GM06990 (cell line): Measurements from ENCODE around the gene MAPK12.

Experiments
- DNase-seq: peaks from one replicate; pipeline ENCODE4 v3.0.0-alpha.2; 2011; ENCODE audit not compliant: insufficient read length; ENCODE audit errors: extremely low read depth
- H3K27me3 ChIP-seq: replicated peaks from 2 replicates; pipeline ENCODE4 v1.6.0; 2011; ENCODE audit warnings: low read length; ENCODE audit not compliant: control insufficient read depth, insufficient read depth
- H3K36me3 ChIP-seq: 2 replicates; pipeline ENCODE4 v1.5.1; 2011; ENCODE audit warnings: low read length; ENCODE audit not compliant: control insufficient read depth, insufficient read depth
- H3K4me3 ChIP-seq: replicated peaks from 2 replicates; pipeline ENCODE4 v1.5.1; 2011; ENCODE audit warnings: low read depth, mild to moderate bottlenecking, control low read depth, low read length
- TF ChIP-seq, protein P1 (sequence below): IDR thresholded peaks from 2 replicates; pipeline ENCODE4 v1.5.1; 2011; ENCODE audit warnings: low read length, control low read depth, mild to moderate bottlenecking, inconsistent platforms; ENCODE audit not compliant: insufficient read depth, poor library complexity, severe bottlenecking

The MAPK12 gene

DNA sequence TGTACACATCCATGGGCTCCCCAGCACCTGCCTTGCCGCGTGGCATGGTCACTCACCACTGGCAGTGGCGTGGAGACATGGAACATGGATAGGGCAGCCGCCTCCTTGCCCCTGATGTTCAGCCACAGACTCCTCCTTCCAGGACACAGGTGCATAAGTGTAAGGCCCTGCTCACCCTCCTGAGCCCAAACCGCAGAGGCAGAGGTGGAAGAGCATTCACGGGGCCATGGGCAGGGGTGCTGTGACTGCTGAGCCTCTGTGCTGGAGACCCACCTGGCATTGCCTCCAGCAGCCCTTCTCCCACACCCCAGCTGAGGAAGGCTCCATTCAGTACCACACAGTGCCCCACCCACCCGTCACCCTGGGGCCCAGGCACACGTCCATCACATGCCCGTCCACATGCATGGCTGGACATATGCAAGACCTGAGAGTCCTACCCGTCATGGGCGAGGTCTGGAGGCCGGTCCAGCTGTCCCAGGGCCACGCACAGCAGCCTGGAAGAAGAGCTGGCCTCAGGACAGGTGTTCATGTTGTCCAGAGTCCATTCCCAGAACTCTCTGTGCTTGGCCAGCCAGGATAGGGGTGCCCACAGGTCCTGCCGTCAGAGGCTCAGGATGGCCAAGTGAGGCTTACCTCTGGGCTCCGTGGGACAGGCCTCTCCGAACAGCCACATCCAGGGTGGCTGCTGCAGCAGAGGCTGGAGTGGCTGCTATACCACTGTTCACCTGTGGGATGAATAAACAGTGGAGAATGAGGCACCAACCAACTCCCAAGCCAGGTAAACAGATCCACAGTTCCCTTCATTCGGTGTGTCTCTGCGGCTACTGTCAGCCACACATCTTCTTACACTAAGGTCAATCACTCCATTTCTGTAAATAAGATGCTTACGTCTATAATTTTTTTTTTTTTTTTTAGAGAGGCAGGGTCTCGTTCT, 15.0 kb downstream of the MAPK12 start:
- Histone ChIP-seq H3K36me3 (peaks cover 19% of the 10 kb centered on the region), H3K4me3 (no peak overlapping the region; the same call in 1 of the 2 replicates), H3K27me3 (no peaks in the 10 kb centered on the region)
- no peak for DNase-seq
- TF ChIP-seq, protein P1, sequence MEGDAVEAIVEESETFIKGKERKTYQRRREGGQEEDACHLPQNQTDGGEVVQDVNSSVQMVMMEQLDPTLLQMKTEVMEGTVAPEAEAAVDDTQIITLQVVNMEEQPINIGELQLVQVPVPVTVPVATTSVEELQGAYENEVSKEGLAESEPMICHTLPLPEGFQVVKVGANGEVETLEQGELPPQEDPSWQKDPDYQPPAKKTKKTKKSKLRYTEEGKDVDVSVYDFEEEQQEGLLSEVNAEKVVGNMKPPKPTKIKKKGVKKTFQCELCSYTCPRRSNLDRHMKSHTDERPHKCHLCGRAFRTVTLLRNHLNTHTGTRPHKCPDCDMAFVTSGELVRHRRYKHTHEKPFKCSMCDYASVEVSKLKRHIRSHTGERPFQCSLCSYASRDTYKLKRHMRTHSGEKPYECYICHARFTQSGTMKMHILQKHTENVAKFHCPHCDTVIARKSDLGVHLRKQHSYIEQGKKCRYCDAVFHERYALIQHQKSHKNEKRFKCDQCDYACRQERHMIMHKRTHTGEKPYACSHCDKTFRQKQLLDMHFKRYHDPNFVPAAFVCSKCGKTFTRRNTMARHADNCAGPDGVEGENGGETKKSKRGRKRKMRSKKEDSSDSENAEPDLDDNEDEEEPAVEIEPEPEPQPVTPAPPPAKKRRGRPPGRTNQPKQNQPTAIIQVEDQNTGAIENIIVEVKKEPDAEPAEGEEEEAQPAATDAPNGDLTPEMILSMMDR = no peak

DNA sequence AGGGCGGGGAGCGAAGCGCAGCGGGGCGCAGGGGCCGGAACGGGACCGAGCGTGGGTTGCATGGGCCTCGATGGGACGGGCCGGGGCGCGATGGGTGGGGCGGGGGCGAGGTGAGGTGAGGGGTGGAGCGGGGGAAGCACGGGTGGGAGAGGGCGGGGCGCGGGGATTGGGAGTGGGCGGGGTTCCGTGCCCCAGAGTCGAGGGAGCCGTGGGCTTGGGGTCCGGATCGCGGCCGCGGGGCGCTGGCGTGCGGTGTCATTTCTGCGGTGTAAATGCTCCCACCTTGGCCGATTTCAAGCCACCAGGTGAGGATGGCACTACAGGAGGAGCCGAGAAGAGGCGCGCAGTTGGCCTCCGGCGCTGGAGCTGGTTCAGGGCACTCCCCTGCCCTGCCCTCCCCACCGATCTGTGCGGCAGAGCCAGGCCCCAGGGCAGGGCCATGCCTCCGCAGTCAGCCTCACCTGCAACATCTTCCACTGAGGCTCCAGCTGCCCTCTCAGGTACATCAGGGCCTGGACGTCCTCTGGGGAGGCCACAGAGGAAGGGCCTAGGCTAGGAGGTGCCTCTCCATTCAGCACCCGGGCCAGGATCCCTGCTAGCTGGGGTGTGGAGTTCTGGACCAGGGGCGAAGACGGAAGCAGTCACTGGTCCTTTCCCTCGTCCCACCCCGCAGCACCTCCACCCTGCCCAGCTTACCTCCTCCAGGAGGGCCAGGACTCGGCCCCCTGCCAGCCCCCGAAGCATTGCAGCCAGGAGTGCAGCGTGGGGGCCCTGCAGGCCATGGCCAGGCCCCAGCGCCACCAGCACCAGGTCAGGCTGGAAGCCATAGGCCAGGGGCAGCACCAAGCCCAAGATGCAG, 16.0 kb downstream of the MAPK12 start:
- peak overlapping the region; percentile 96 for H3K4me3 ChIP-seq
- DNase-seq = no peak
- TF ChIP-seq, protein P1 = no peak
- H3K36me3 ChIP-seq = peaks cover 19% of the 10 kb centered on the region
- no peaks in the 10 kb centered on the region for H3K27me3 ChIP-seq

DNA sequence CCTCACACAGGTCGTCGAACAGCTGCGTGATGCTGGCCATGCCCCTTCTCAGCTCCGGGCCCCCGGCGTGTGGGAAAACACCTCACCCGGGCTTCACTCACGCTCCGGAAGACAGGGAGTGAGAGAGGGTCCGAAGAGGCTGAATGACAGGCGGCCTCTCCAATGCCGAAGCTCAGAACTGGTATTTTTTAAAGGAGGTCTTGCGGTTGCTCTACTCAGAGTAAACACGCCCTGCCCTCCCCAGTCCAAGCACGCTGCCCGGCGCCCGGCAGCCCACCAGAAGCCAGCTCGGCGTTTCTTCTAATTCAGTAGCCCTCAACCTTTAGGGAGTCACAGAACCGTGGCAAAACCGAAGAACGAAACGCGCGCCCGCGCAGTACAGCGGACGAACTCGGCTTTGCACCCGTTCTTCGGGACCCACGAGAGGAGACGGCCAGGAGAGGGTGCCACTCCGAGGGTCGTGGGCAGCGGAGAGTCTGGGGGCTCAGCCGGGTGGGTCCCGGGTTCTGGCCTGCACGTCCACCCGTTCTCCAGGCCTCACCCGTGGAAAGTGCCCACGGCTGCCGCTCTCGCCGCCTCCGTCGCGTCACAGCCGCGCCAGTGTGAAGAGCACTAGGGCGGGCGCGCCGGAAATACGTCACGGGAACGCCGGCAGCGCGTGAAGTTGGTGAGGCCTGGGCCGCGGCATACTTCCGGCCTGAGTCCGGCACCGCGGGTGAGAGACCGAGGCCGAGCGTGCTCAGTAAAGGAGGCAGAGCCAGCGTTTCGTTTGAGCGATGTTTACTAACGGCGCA, 16.9 kb downstream of the MAPK12 start, which contains the start of gene TUBGCP6:
TSS of gene TUBGCP6 (minus strand) at position 604 of the 794 bp plus-strand sequence. CDS start at position 40, 564 bp downstream.
- Histone ChIP-seq H3K4me3 (peak within 1 kb of the TSS; percentile 96), H3K27me3 (no peaks in the 10 kb centered on the region), H3K36me3 (peaks cover 19% of the 10 kb centered on the region)
- TF ChIP-seq, protein P1 = peak; percentile 22
- peak; percentile 92 for DNase-seq

DNA sequence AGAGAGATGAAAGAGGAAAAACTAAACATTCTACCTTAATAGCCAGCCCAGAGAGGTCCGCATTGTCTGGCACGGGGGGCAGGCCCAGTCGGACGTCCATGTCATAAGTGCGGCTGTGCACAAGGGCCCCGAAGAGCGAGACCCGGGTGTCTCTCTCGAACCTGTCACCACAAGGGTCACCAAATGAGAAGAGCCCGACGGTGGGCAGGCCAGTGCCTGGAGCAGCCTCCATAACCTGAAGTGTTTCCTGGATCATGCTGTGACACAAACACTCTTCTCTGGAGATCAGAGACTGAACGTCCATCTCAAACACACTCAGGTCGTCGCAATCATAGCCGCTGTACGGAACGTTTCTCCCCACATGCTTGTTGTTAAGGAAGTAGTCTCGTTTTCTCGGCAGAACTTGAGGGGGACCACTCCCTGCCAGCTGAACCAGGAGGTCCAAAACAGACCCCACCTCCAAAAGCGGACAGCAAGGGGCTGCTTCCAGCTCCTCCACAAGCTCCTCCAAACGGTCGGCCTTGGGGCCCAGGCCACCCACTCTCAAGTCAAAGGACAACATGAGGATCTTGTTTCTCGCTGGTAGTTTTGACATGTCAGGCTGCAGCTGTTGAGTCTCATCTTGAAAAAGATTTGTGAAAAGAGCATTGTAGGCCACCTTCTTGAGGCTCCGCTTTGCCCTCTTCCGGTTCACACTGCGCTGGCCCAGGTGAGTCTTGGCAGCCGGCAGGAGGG, 17.6 kb downstream of the MAPK12 start:
- no peak for DNase-seq
- no peaks in the 10 kb centered on the region for H3K27me3 ChIP-seq
- H3K4me3 ChIP-seq = peak overlapping the region; percentile 96
- peaks cover 16% of the 10 kb centered on the region for H3K36me3 ChIP-seq
- TF ChIP-seq, protein P1 = no peak
